Measurements from ENCODE around the gene C10orf90.
"Not testable (repeated sequence)": the region's sequence is repeated elsewhere in the genome, so short reads cannot be mapped to it uniquely, and the experiment has no call there.

Gene C10orf90

GRCh38 chr10:126380352-126381076 is 290.0 kb downstream of the C10orf90 start:
- DNase-seq: no peak

DNA sequence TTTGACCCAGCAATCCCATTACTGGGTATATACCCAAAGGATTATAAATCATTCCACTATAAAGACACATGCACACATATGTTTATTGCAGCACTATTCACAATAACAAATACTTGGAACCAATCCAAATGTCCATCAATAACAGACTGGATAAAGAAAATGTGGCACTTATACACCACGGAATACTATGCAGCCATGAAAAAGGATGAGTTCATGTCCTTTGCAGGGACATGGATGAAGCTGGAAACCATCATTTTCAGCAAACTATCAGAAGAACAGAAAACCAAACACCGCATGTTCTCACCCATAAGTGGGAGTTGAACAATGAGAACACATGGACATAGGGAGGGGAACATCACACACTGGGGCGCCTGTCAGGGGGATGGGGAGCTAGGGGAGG is 291.3 kb downstream of the C10orf90 start:
- not testable (repeated sequence) for DNase-seq

DNA sequence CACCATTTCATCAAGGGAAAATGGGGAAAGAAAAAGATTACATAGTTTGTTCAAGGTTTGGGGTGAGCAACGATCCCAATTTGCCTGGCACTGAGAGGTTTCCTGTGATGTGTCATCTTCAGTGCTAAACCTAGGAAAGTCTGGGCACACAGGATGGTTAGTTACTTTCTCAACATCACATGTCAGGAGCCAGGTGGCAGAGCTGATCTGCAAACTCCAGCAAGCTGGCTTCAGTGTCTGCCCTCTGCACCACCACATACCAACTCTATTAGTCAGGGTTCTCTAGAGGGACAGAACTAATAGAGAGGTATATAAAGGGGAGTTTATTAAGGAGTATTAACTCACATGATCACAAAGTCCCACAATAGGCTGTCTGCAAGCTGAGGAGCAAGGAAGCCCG is 293.5 kb downstream of the C10orf90 start:
- DNase-seq: no peak

- DNase-seq: no peak
These were observed 294.5 kb downstream of the C10orf90 start for GRCh38 chr10:126375926-126376554.

- no peak for DNase-seq
These were observed 295.2 kb downstream of the C10orf90 start for GRCh38 chr10:126375299-126375698.

Data from KG1 (cell line).